HCT116 (cell line): ENCODE data around the gene FGF3. TPM values are rescaled to one million over a fixed set of nuclear protein-coding genes. Genes with fewer than 3 reads are reported as not detected.

Source experiments
- ATAC-seq: fragments of 200-7000 bp; cut with Tn5 transposase; 2 replicates; pipeline ENCODE4 v1.9.1; 2020; ENCODE audit warnings: mild to moderate bottlenecking, moderate library complexity
- BruUV-seq: library from RNA; stranded (reverse); fragments of 400-500 nt; replicated peaks from 2 replicates; lab custom pipeline; 2021; lab: Mats Ljungman, UMichigan
- CTCF ChIA-PET: fragments of 300-600 bp; sonication (Branson Sonifier 250); formaldehyde crosslinking; loops from one replicate; lab custom pipeline; 2021; ENCODE audit warnings: antibody characterized with exemption; lab: Charles Lee
- POLR2A ChIA-PET: fragments of 300-600, 350-600 bp; sonication (Branson Sonifier 250); formaldehyde crosslinking; loops from one replicate; lab custom pipeline; 2021; ENCODE audit warnings: antibody characterized with exemption; lab: Charles Lee
- RAD21 ChIA-PET, 2 experiments: fragments of 300-600 bp; sonication (Branson Sonifier 250); formaldehyde crosslinking; loops; one replicate each; lab custom pipeline; 2023; ENCODE audit warnings: low total read pairs in 2 of 2; ENCODE audit not compliant: uncharacterized antibody in 2 of 2, unreplicated experiment in 2 of 2, low non-redundant PET in 1 of 2; lab: Charles Lee
- DNase-seq: peaks from one replicate; pipeline ENCODE4 v3.0.0-alpha.2; 2010; ENCODE audit warnings: low read depth, low spot score
- H2AFZ ChIP-seq: fragments of 200-600 bp; shearing (Covaris generic), sonication (generic); 2 replicates; pipeline ENCODE4 v1.6.1; 2017; ENCODE audit warnings: low read depth, mixed run types, mixed read lengths, antibody characterized with exemption, low read length; ENCODE audit not compliant: poor library complexity, severe bottlenecking
- H3K27ac ChIP-seq: 2 replicates; pipeline ENCODE4 v1.5.1; 2012; ENCODE audit warnings: low read depth, low read length
- H3K27me3 ChIP-seq: fragments of 200-600 bp; sonication (generic); 2 replicates; pipeline ENCODE4 v1.6.1; 2016; ENCODE audit warnings: mixed run types, low read length, mixed read lengths; ENCODE audit not compliant: insufficient read depth
- H3K36me3 ChIP-seq, 2 experiments: fragments of 200-500 bp in 1 of 2; fragments of 200-600 bp in 1 of 2; sonication (Bioruptor generic) in 1 of 2; sonication (generic) in 1 of 2; 2 replicates each; pipeline versions ENCODE4 v1.5.1 to v1.6.1; 2014 to 2016; ENCODE audit warnings: low read length in 2 of 2, inconsistent platforms in 1 of 2, mixed read lengths in 1 of 2, mixed run types in 1 of 2; ENCODE audit not compliant: insufficient read depth in 2 of 2, control insufficient read depth in 1 of 2
- H3K4me1 ChIP-seq, 2 experiments: fragments of 200-600 bp in 1 of 2; sonication (generic) in 1 of 2; 2 replicates each; pipeline versions ENCODE4 v1.5.1 to v1.6.1; 2012 to 2017; ENCODE audit warnings: low read length in 2 of 2, inconsistent platforms in 1 of 2, mild to moderate bottlenecking in 1 of 2, mixed read lengths in 1 of 2, mixed run types in 1 of 2, moderate library complexity in 1 of 2; ENCODE audit not compliant: insufficient read depth in 2 of 2, control insufficient read depth in 1 of 2
- H3K4me2 ChIP-seq: fragments of 200-600 bp; sonication (generic); 2 replicates; pipeline ENCODE4 v1.6.1; 2017; ENCODE audit warnings: mixed run types, low read length, mixed read lengths
- H3K4me3 ChIP-seq, 2 experiments: fragments of 200-600 bp in 1 of 2; sonication (generic) in 1 of 2; replicated peaks in 1 of 2; 2 replicates each; pipeline ENCODE4 v1.5.1; 2011 to 2016; ENCODE audit warnings: low read length in 2 of 2, control low read depth in 1 of 2, low read depth in 1 of 2, mild to moderate bottlenecking in 1 of 2, mixed read lengths in 1 of 2, mixed run types in 1 of 2
- H3K79me2 ChIP-seq: fragments of 200-600 bp; sonication (generic); 2 replicates; pipeline ENCODE4 v1.6.1; 2017; ENCODE audit warnings: mild to moderate bottlenecking, mixed run types, low read length, moderate library complexity, mixed read lengths; ENCODE audit not compliant: insufficient read depth
- H3K9ac ChIP-seq: fragments of 200-600 bp; sonication (generic); 2 replicates; pipeline ENCODE4 v1.6.1; 2016; ENCODE audit warnings: low read length, mixed read lengths
- H3K9me2 ChIP-seq: fragments of 200-600 bp; sonication (generic), shearing (Covaris generic); 2 replicates; pipeline ENCODE4 v1.6.1; 2017; ENCODE audit warnings: mixed run types, mild to moderate bottlenecking, moderate library complexity; ENCODE audit not compliant: insufficient read depth
- H3K9me3 ChIP-seq, 2 experiments: fragments of 200-500 bp in 1 of 2; fragments of 200-600 bp in 1 of 2; sonication (Bioruptor generic) in 1 of 2; sonication (generic) in 1 of 2; 2 replicates each; pipeline ENCODE4 v1.6.1; 2014 to 2017; ENCODE audit warnings: low read length in 2 of 2, mixed read lengths in 2 of 2, inconsistent platforms in 1 of 2, low read depth in 1 of 2, mild to moderate bottlenecking in 1 of 2, mixed run types in 1 of 2, moderate library complexity in 1 of 2; ENCODE audit not compliant: control insufficient read depth in 1 of 2, insufficient read depth in 1 of 2
- H4K20me1 ChIP-seq: fragments of 200-600 bp; sonication (generic), shearing (Covaris generic); 2 replicates; pipeline ENCODE4 v1.6.1; 2017; ENCODE audit warnings: mixed run types, mild to moderate bottlenecking, moderate library complexity; ENCODE audit not compliant: insufficient read depth
- ATF3 ChIP-seq: IDR thresholded peaks from 2 replicates; pipeline ENCODE4 v1.6.1; 2012
- CBX3 ChIP-seq: IDR thresholded peaks from 2 replicates; pipeline ENCODE4 v1.6.1; 2012; ENCODE audit warnings: low read depth
- EGR1 ChIP-seq: IDR thresholded peaks from 2 replicates; pipeline ENCODE4 v1.6.1; 2012; ENCODE audit warnings: low read depth
- ELF1 ChIP-seq: IDR thresholded peaks from 2 replicates; pipeline ENCODE4 v1.6.1; 2012; ENCODE audit warnings: low read depth, borderline replicate concordance
- EZH2 ChIP-seq: fragments of 200-600 bp; sonication (generic); IDR thresholded peaks from 2 replicates; pipeline ENCODE4 v1.6.1; 2017; ENCODE audit warnings: antibody characterized with exemption, mixed run types
- JUND ChIP-seq: IDR thresholded peaks from 2 replicates; pipeline ENCODE4 v1.6.1; 2012
- MAX ChIP-seq: IDR thresholded peaks from 2 replicates; pipeline ENCODE4 v1.6.1; 2012
- POLR2A ChIP-seq: IDR thresholded peaks from 2 replicates; pipeline ENCODE4 v1.7.0; 2011; ENCODE audit warnings: borderline replicate concordance; ENCODE audit not compliant: insufficient read depth, insufficient read length; ENCODE audit errors: extremely low read depth
- RAD21 ChIP-seq: IDR thresholded peaks from 2 replicates; pipeline ENCODE4 v1.6.1; 2012; ENCODE audit warnings: low read depth, mild to moderate bottlenecking
- SP1 ChIP-seq: IDR thresholded peaks from 2 replicates; pipeline ENCODE4 v1.6.1; 2012; ENCODE audit warnings: low read depth
- YY1 ChIP-seq: IDR thresholded peaks from 2 replicates; pipeline ENCODE4 v1.6.1; 2011; ENCODE audit warnings: low read length, low read depth, moderate library complexity, mild to moderate bottlenecking; ENCODE audit not compliant: insufficient replicate concordance; ENCODE audit errors: extremely low read depth
- ZBTB33 ChIP-seq: IDR thresholded peaks from 2 replicates; pipeline ENCODE4 v1.6.1; 2011; ENCODE audit warnings: mild to moderate bottlenecking, low read length, moderate library complexity; ENCODE audit not compliant: insufficient replicate concordance; ENCODE audit errors: extremely low read depth
- ZFX ChIP-seq: fragments of 450-650 bp; IDR thresholded peaks from 2 replicates; pipeline ENCODE4 v1.6.1; 2017
- ZNF274 ChIP-seq: fragments of 200-500 bp; sonication (Bioruptor generic); IDR thresholded peaks from 2 replicates; pipeline ENCODE4 v1.6.1; 2014; ENCODE audit warnings: mild to moderate bottlenecking, low read depth, low read length, inconsistent platforms
- intact Hi-C: fragments of 100-400 bp; cut with micrococcal nuclease; formaldehyde crosslinking; loops from 2 replicates; pipeline ENCODE4 v1.10.0; 2022
- total RNA-seq: library from RNA; stranded (reverse); gene quantifications from one replicate; pipeline ENCODE4 v1.2.1, GENCODE V29; 2021; ENCODE audit not compliant: unreplicated experiment

The FGF3 gene
- total RNA-seq, 1 experiment from 2014 or later = not detected

GRCh38 chr11:69834251-69834650 is 15.0 kb upstream of the FGF3 start:
- Histone ChIP-seq H3K36me3 (no peaks in the 10 kb centered on the region), H3K9me2 (no peaks in the 10 kb centered on the region), H4K20me1 (no peaks in the 10 kb centered on the region), H3K79me2 (no peaks in the 10 kb centered on the region), H3K27me3 (no peaks in the 10 kb centered on the region), H3K4me2 (no peak overlapping the region), H3K27ac (no peak overlapping the region), H3K4me1 (peaks cover 0 to under 1% of the 10 kb centered on the region in 2 experiments; a peak in 2 of 4 replicates), H3K9ac (no peak overlapping the region), H2AFZ (no peak overlapping the region), H3K4me3 (no peak overlapping the region), H3K9me3 (no peaks in the 10 kb centered on the region)
- POLR2A ChIA-PET = no interaction called here
- TF ChIP-seq MAX (no peak), ZBTB33 (no peak)
- RAD21 ChIA-PET = no interaction called here
- CTCF ChIA-PET = no interaction called here
- intact Hi-C loops = no loop called here
- no peak for DNase-seq
- no TSS peak for BruUV-seq
- no peak for ATAC-seq

- H3K36me3 ChIP-seq = no peaks in the 10 kb centered on the region
- H3K79me2 ChIP-seq = no peaks in the 10 kb centered on the region
- H3K9me2 ChIP-seq = no peaks in the 10 kb centered on the region
- ChIA-PET RAD21 (no interaction called here), CTCF (no interaction called here), POLR2A (no interaction called here)
- H4K20me1 ChIP-seq = no peaks in the 10 kb centered on the region
- no peak overlapping the region for H2AFZ ChIP-seq
- H3K9me3 ChIP-seq = no peaks in the 10 kb centered on the region
- H3K9ac ChIP-seq = no peak overlapping the region
- H3K4me1 ChIP-seq = peaks cover 4 to 9% of the 10 kb centered on the region in 2 experiments; a peak in 2 of 4 replicates
- H3K4me2 ChIP-seq = no peak overlapping the region
- H3K27me3 ChIP-seq = no peaks in the 10 kb centered on the region
- no TSS peak for BruUV-seq
- no peak for ATAC-seq
- H3K4me3 ChIP-seq = no peak overlapping the region
- H3K27ac ChIP-seq = no peak overlapping the region
- intact Hi-C loops = no loop called here
- no peak for DNase-seq
- TF ChIP-seq RAD21 = no peak
- no peak for TF ChIP-seq ATF3
- TF ChIP-seq ZFX = no peak
- TF ChIP-seq POLR2A = no peak
- TF ChIP-seq EGR1 = no peak
- TF ChIP-seq YY1 = no peak
- no peak for TF ChIP-seq ELF1
- TF ChIP-seq SP1 = no peak
- TF ChIP-seq EZH2 = no peak
- TF ChIP-seq JUND = no peak
- TF ChIP-seq ZNF274 = no peak
- no peak for TF ChIP-seq ZBTB33
- TF ChIP-seq MAX = no peak
- no peak for TF ChIP-seq CBX3
- TF ChIP-seq, all 23 proteins: peak for 0
These were observed 13.6 kb upstream of the FGF3 start for GRCh38 chr11:69832561-69833413.
